ENCODE data around the gene RAMP1. TPM values are rescaled to one million over a fixed set of nuclear protein-coding genes. Genes with fewer than 3 reads are reported as not detected.

RAMP1 gene
- total RNA-seq, 4 donors from 2014 or later, result 44.1 to 591 (median 424) TPM

GRCh38 chr2:237901932-237902850, 42.8 kb downstream of the RAMP1 start:
- no peaks in the 10 kb centered on the region for H3K27me3 ChIP-seq
- DNase-seq, result peak; percentile 28 to 52
- no peak overlapping the region for H3K4me3 ChIP-seq
- H3K9me3 ChIP-seq, result peaks cover 0 to 5% of the 10 kb centered on the region in 2 donors
- peaks cover 10 to 16% of the 10 kb centered on the region in 2 donors for H3K4me1 ChIP-seq
- H3K27ac ChIP-seq, result peak overlapping the region; percentile 98 to 100
- TF ChIP-seq CTCF (IDR thresholded peaks at IDR 0.05) (no peak), POLR2A (IDR thresholded peaks at IDR 0.05) (no peak)
- H3K36me3 ChIP-seq, result no peaks in the 10 kb centered on the region
- intact Hi-C loops (cut with DNase I; ENCODE audit: low total_unique reads), result no loop called here

GRCh38 chr2:237904831-237905599, 45.6 kb downstream of the RAMP1 start:
- intact Hi-C loops (cut with DNase I; ENCODE audit: low total_unique reads), result no loop called here
- Histone ChIP-seq H3K4me1 (peaks cover 0 to 9% of the 10 kb centered on the region in 2 donors), H3K27ac (peak overlapping the region; percentile 98 to 100), H3K4me3 (no peak overlapping the region), H3K9me3 (peaks cover 0 to 9% of the 10 kb centered on the region in 2 donors), H3K36me3 (no peaks in the 10 kb centered on the region), H3K27me3 (no peaks in the 10 kb centered on the region)
- peak; percentile 71 to 74 for DNase-seq
- TF ChIP-seq POLR2A (IDR thresholded peaks at IDR 0.05) (peak in 1 of 2 donors; percentile 21), CTCF (IDR thresholded peaks at IDR 0.05) (no peak)

- H3K36me3 ChIP-seq, result no peaks in the 10 kb centered on the region
- no peaks in the 10 kb centered on the region for H3K27me3 ChIP-seq
- peaks cover 0 to 9% of the 10 kb centered on the region in 2 donors for H3K9me3 ChIP-seq
- DNase-seq, result no peak
- TF ChIP-seq POLR2A (IDR thresholded peaks at IDR 0.05) (no peak), CTCF (IDR thresholded peaks at IDR 0.05) (no peak)
- H3K4me1 ChIP-seq, result peaks cover 0 to 9% of the 10 kb centered on the region in 2 donors
- intact Hi-C loops (cut with DNase I; ENCODE audit: low total_unique reads), result no loop called here
- H3K4me3 ChIP-seq, result no peak overlapping the region
- peak overlapping the region; percentile 98 to 100 for H3K27ac ChIP-seq
Measured at GRCh38 chr2:237907144-237907543, 47.7 kb downstream of the RAMP1 start.

GRCh38 chr2:237909075-237909695, 49.8 kb downstream of the RAMP1 start:
- TF ChIP-seq POLR2A (IDR thresholded peaks at IDR 0.05), result no peak
- TF ChIP-seq CTCF (IDR thresholded peaks at IDR 0.05), result no peak
- intact Hi-C loops (cut with DNase I; ENCODE audit: low total_unique reads), result no loop called here
- H3K9me3 ChIP-seq, result peaks cover 0 to 9% of the 10 kb centered on the region in 2 donors
- no peaks in the 10 kb centered on the region for H3K36me3 ChIP-seq
- no peak overlapping the region for H3K4me3 ChIP-seq
- peaks cover 0 to 7% of the 10 kb centered on the region in 2 donors for H3K4me1 ChIP-seq
- H3K27ac ChIP-seq, result peak overlapping the region; percentile 51 to 55
- no peaks in the 10 kb centered on the region for H3K27me3 ChIP-seq
- no peak for DNase-seq
